Measurements from ENCODE around the gene OR4N5.

Gene OR4N5

DNA sequence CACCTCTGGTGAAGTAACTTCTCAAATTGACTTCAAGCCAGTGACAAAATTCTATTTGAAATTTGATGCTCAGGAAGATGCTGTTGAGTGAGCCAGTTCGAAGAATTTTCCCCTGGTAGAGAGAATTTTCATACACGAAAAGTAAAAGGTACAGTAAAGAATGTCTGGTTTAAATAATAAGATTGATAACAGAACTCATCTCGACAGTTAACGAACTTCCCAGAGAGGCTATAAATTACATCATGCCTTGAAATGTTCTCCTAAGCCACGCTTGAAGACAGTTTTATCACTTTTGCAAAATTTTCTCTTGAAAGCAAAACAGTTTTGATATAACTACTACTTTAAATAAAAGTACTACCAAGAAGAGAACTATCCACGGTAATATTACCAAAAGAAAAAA is 37.7 kb downstream of the OR4N5 start:
- H3K27ac ChIP-seq = no peak overlapping the region
- no peak overlapping the region for H3K4me3 ChIP-seq (ENCODE audit: low read depth, low read length)
- DNase-seq = no peak
- no peak for TF ChIP-seq CTCF (IDR thresholded peaks at IDR 0.05; ENCODE audit: low read depth, low read length, missing control alignments)
- no peaks in the 10 kb centered on the region for H3K27me3 ChIP-seq (replicated peaks)
- in situ Hi-C loops (cut with HindIII; ENCODE audit: low pct_ligation_motif_present, low sequenced_read_pairs) = no loop called here
- no peaks in the 10 kb centered on the region for H3K36me3 ChIP-seq (replicated peaks)

- no peak for TF ChIP-seq CTCF (IDR thresholded peaks at IDR 0.05; ENCODE audit: low read depth, low read length, missing control alignments)
- DNase-seq = no peak
- H3K27ac ChIP-seq = no peak overlapping the region
Measured at GRCh38 chr14:20177433-20177974, 38.9 kb downstream of the OR4N5 start.

GRCh38 chr14:20179218-20179617 is 40.6 kb downstream of the OR4N5 start:
- no peaks in the 10 kb centered on the region for H3K27me3 ChIP-seq (replicated peaks)
- in situ Hi-C loops (cut with HindIII; ENCODE audit: low pct_ligation_motif_present, low sequenced_read_pairs) = no loop called here
- no peak for TF ChIP-seq CTCF (IDR thresholded peaks at IDR 0.05; ENCODE audit: low read depth, low read length, missing control alignments)
- H3K27ac ChIP-seq = no peak overlapping the region
- no peak for DNase-seq
- no peak overlapping the region for H3K4me3 ChIP-seq (ENCODE audit: low read depth, low read length)
- no peaks in the 10 kb centered on the region for H3K36me3 ChIP-seq (replicated peaks)

More at GRCh38 chr14:20177433-20177974, 38.9 kb downstream of the OR4N5 start:
- Histone ChIP-seq H3K27me3 (replicated peaks) (no peaks in the 10 kb centered on the region), H3K4me3 (ENCODE audit: low read depth, low read length) (no peak overlapping the region), H3K36me3 (replicated peaks) (no peaks in the 10 kb centered on the region)
- in situ Hi-C loops (cut with HindIII; ENCODE audit: low pct_ligation_motif_present, low sequenced_read_pairs) = no loop called here

GRCh38 chr14:20179880-20180279 is 41.3 kb downstream of the OR4N5 start:
- H3K27me3 ChIP-seq (replicated peaks) = no peaks in the 10 kb centered on the region
- in situ Hi-C loops (cut with HindIII; ENCODE audit: low pct_ligation_motif_present, low sequenced_read_pairs) = no loop called here
- H3K27ac ChIP-seq = no peak overlapping the region
- no peaks in the 10 kb centered on the region for H3K36me3 ChIP-seq (replicated peaks)
- no peak for TF ChIP-seq CTCF (IDR thresholded peaks at IDR 0.05; ENCODE audit: low read depth, low read length, missing control alignments)
- H3K4me3 ChIP-seq (ENCODE audit: low read depth, low read length) = no peak overlapping the region
- DNase-seq = no peak

GRCh38 chr14:20180486-20180885 is 41.9 kb downstream of the OR4N5 start:
- no peak overlapping the region for H3K27ac ChIP-seq
- in situ Hi-C loops (cut with HindIII; ENCODE audit: low pct_ligation_motif_present, low sequenced_read_pairs) = no loop called here
- no peaks in the 10 kb centered on the region for H3K27me3 ChIP-seq (replicated peaks)
- no peak overlapping the region for H3K4me3 ChIP-seq (ENCODE audit: low read depth, low read length)
- H3K36me3 ChIP-seq (replicated peaks) = no peaks in the 10 kb centered on the region
- DNase-seq = no peak
- no peak for TF ChIP-seq CTCF (IDR thresholded peaks at IDR 0.05; ENCODE audit: low read depth, low read length, missing control alignments)

- Histone ChIP-seq H3K27ac (no peak overlapping the region), H3K36me3 (replicated peaks) (no peaks in the 10 kb centered on the region), H3K4me3 (ENCODE audit: low read depth, low read length) (no peak overlapping the region), H3K27me3 (replicated peaks) (no peaks in the 10 kb centered on the region)
- DNase-seq = no peak
- in situ Hi-C loops (cut with HindIII; ENCODE audit: low pct_ligation_motif_present, low sequenced_read_pairs) = no loop called here
- no peak for TF ChIP-seq CTCF (IDR thresholded peaks at IDR 0.05; ENCODE audit: low read depth, low read length, missing control alignments)
Measured at GRCh38 chr14:20184181-20184580, 45.6 kb downstream of the OR4N5 start.

Measured in brain microvascular endothelial cell (primary cell).